ENCODE results near the gene PCED1B. TPM values are rescaled to one million over a fixed set of nuclear protein-coding genes. Genes with fewer than 3 reads are reported as not detected.

PCED1B gene
- total RNA-seq, 2 donors from 2014 or later = 2.5 to 7.0 TPM

DNA sequence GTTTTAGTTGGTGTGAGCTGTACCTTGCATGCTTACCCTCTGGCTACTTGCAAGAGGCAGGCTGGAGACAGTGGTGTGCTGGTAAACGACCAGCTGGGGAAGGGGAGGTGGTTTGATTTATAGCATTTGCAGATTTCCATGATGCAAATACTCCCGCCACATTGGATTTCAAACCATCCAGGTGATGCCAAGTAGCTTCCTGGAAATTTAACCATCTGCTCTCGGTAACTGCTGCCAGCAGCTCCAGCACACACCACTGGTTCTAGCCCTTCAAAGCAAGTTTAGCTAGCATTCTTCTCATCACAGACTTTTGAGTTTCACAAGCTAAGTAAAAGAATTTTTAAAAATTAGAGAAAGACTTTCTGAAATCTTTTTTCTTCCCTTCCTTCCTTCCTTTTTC lies 104.8 kb downstream of the PCED1B start:
- Histone ChIP-seq H3K9ac (ENCODE audit: extremely low read depth, low read length, poor library complexity, severe bottlenecking) (no peak overlapping the region), H3K36me3 (ENCODE audit: control insufficient read depth, insufficient read depth, low read length) (no peaks in the 10 kb centered on the region), H3K27me3 (ENCODE audit: control insufficient read depth, insufficient read depth, low read length, poor library complexity, severe bottlenecking) (no peaks in the 10 kb centered on the region), H3K27ac (ENCODE audit: low read depth, low read length) (no peak overlapping the region), H3K9me3 (ENCODE audit: control insufficient read depth, low read length) (no peaks in the 10 kb centered on the region), H3K4me1 (ENCODE audit: control insufficient read depth, insufficient read depth, low read length) (peaks cover 3% of the 10 kb centered on the region), H3K4me3 (ENCODE audit: low read length) (no peak overlapping the region)
- DNase-seq = no peak
- Mint-ChIP-seq H3K36me3 (ENCODE audit: low read depth) (no peaks in the 10 kb centered on the region), H3K9me3 (no peaks in the 10 kb centered on the region), H3K27me3 (ENCODE audit: insufficient read depth) (no peaks in the 10 kb centered on the region), H3K4me1 (peaks cover 19% of the 10 kb centered on the region), H3K27ac (no peak overlapping the region), H3K4me3 (no peak overlapping the region)
- TF ChIP-seq, protein P1, sequence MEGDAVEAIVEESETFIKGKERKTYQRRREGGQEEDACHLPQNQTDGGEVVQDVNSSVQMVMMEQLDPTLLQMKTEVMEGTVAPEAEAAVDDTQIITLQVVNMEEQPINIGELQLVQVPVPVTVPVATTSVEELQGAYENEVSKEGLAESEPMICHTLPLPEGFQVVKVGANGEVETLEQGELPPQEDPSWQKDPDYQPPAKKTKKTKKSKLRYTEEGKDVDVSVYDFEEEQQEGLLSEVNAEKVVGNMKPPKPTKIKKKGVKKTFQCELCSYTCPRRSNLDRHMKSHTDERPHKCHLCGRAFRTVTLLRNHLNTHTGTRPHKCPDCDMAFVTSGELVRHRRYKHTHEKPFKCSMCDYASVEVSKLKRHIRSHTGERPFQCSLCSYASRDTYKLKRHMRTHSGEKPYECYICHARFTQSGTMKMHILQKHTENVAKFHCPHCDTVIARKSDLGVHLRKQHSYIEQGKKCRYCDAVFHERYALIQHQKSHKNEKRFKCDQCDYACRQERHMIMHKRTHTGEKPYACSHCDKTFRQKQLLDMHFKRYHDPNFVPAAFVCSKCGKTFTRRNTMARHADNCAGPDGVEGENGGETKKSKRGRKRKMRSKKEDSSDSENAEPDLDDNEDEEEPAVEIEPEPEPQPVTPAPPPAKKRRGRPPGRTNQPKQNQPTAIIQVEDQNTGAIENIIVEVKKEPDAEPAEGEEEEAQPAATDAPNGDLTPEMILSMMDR (conservative IDR thresholded peaks at IDR 0.05) = no peak
- WGBS, 2 experiments (ENCODE audit: insufficient coverage in 1 of 2, insufficient read length in 1 of 2) = 90 to 94% methylated on average over 2 to 3 of the region's 3 CpGs

DNA sequence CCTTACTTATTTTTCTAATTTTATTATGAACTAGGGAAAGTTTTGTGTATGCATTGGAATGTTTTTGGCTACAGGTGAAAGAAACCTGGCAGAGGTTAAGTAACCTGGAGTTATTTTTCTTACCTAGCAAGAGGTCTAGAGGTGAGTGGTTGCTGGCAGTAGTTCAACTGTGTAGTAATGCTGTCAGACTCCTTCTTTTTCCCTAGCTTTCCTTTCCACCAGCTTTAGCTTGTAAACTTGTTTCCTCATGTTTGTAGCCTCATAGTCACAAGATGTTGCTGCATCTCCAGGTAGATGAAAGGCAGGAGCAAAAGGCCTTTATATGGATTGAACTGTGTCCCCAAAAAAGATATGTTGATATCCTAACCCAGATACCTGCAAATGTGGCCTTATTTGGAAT lies 105.4 kb downstream of the PCED1B start:
- H3K4me3 Mint-ChIP-seq = no peak overlapping the region
- TF ChIP-seq, protein P1 (conservative IDR thresholded peaks at IDR 0.05) = no peak
- H3K36me3 Mint-ChIP-seq (ENCODE audit: low read depth) = no peaks in the 10 kb centered on the region

DNA sequence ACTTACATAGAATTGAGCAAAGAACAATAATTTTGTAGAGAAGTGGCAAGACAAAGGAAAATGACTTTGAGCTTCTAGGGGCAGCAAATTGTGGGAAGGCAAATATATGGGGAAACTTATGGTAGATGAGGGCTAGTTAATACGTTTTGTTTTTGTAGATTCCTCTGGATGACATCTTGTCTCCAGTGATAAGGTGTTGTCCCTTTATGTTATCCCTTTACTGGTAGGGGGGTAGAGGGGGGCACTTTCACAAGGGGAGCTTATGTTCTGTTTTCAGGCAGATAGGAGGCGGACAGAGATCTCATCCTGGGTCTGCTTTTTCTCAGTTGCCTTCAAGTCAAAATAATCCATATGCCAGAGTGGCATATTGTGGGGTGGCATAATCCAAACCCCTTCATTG lies 106.8 kb downstream of the PCED1B start:
- peaks cover 6% of the 10 kb centered on the region for H3K4me1 ChIP-seq (ENCODE audit: control insufficient read depth, insufficient read depth, low read length)
- Mint-ChIP-seq H3K27me3 (ENCODE audit: insufficient read depth) (no peaks in the 10 kb centered on the region), H3K4me1 (peaks cover 36% of the 10 kb centered on the region), H3K9me3 (no peaks in the 10 kb centered on the region), H3K4me3 (no peak overlapping the region), H3K27ac (no peak overlapping the region), H3K36me3 (ENCODE audit: low read depth) (no peaks in the 10 kb centered on the region)
- WGBS, 2 experiments (ENCODE audit: insufficient coverage in 1 of 2, insufficient read length in 1 of 2) = 80 to 93% methylated on average over 1 to 2 of the region's 2 CpGs
- DNase-seq = no peak
- TF ChIP-seq, protein P1 (conservative IDR thresholded peaks at IDR 0.05) = no peak
- no peak overlapping the region for H3K4me3 ChIP-seq (ENCODE audit: low read length)
- no peaks in the 10 kb centered on the region for H3K36me3 ChIP-seq (ENCODE audit: control insufficient read depth, insufficient read depth, low read length)
- no peaks in the 10 kb centered on the region for H3K9me3 ChIP-seq (ENCODE audit: control insufficient read depth, low read length)
- no peaks in the 10 kb centered on the region for H3K27me3 ChIP-seq (ENCODE audit: control insufficient read depth, insufficient read depth, low read length, poor library complexity, severe bottlenecking)
- no peak overlapping the region for H3K9ac ChIP-seq (ENCODE audit: extremely low read depth, low read length, poor library complexity, severe bottlenecking)
- no peak overlapping the region for H3K27ac ChIP-seq (ENCODE audit: low read depth, low read length)

More for the DNA sequence above, 105.4 kb downstream of the PCED1B start:
- Histone ChIP-seq H3K27ac (ENCODE audit: low read depth, low read length) (no peak overlapping the region), H3K36me3 (ENCODE audit: control insufficient read depth, insufficient read depth, low read length) (no peaks in the 10 kb centered on the region), H3K4me1 (ENCODE audit: control insufficient read depth, insufficient read depth, low read length) (peaks cover 3% of the 10 kb centered on the region), H3K9ac (ENCODE audit: extremely low read depth, low read length, poor library complexity, severe bottlenecking) (no peak overlapping the region), H3K4me3 (ENCODE audit: low read length) (no peak overlapping the region), H3K27me3 (ENCODE audit: control insufficient read depth, insufficient read depth, low read length, poor library complexity, severe bottlenecking) (no peaks in the 10 kb centered on the region), H3K9me3 (ENCODE audit: control insufficient read depth, low read length) (no peaks in the 10 kb centered on the region)
- peaks cover 23% of the 10 kb centered on the region for H3K4me1 Mint-ChIP-seq
- DNase-seq = no peak
- no peaks in the 10 kb centered on the region for H3K9me3 Mint-ChIP-seq
- no peak overlapping the region for H3K27ac Mint-ChIP-seq
- H3K27me3 Mint-ChIP-seq (ENCODE audit: insufficient read depth) = no peaks in the 10 kb centered on the region

All from endodermal cell (in vitro differentiated cells).